Raji (cell line): ENCODE results near the gene P2RX6.

Source experiments
- POLR2A ChIP-seq: IDR thresholded peaks from 2 replicates; pipeline ENCODE4 v1.6.1; 2011; ENCODE audit warnings: low read depth, low read length, control low read depth; ENCODE audit not compliant: insufficient read depth

Gene P2RX6

DNA sequence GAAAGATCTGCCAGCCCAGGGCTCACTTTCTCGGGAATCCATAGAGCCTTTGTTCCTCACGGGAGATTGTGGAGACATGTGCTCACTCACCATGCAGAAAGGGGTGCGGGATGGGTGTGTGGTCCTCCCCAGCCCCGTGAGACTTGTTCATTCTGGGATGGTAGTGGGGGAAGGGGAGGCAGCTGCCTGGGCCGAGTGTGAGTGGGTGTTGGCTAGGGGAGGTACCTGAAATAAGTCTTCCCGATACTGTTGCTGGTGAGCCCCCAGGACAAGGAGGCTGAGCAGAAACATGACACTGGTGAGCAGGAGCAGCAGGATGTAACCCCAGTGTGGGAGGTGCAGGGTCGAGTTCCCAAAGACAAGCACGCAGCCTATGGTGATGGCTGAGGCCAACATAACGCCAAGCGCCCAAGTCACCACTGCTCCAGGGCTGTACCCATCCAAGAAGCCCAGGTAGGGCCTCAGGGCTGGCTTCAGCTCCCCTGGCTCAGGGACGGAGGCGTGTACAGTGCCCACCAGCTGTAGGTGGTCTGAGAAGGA is 14.6 kb downstream of the P2RX6 start:
- no peak for TF ChIP-seq POLR2A

- TF ChIP-seq POLR2A, result no peak
Measured at GRCh38 chr22:21030032-21030431, 15.1 kb downstream of the P2RX6 start.

GRCh38 chr22:21030621-21031544 is 15.9 kb downstream of the P2RX6 start:
- TF ChIP-seq POLR2A, result no peak

- no peak for TF ChIP-seq POLR2A
Measured at GRCh38 chr22:21031545-21032036, 16.6 kb downstream of the P2RX6 start.

GRCh38 chr22:21032037-21032867 is 17.3 kb downstream of the P2RX6 start, which contains the start of gene SLC7A4:
TSS of gene SLC7A4 (minus strand) at chr22:21032561. CDS start at chr22:21031812, 749 bp downstream.
- TF ChIP-seq POLR2A, result no peak

GRCh38 chr22:21032868-21033688 is 18.1 kb downstream of the P2RX6 start:
- TF ChIP-seq POLR2A, result no peak

GRCh38 chr22:21033895-21034294 is 18.9 kb downstream of the P2RX6 start:
- TF ChIP-seq POLR2A, result no peak

DNA sequence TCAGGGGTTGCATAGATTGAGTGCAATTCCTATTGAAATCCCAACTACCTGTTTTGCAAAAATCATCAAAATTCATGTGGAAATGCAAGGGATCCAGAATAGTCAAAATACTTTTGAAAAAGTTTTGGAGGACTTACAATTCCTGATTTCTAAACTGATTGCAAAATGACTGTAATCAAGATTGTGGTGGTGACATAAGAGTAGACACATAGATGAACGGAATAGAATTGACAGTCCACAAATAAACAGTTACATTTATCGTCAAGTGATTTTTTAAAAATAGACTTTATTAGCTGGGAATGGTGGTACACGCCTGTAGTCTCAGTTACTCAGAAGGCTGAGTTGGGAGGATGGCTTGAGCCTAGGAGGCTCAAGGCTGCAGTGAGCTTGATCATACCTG is 20.0 kb downstream of the P2RX6 start:
- no peak for TF ChIP-seq POLR2A

- TF ChIP-seq POLR2A, result no peak
Measured at GRCh38 chr22:21038405-21038804, 23.4 kb downstream of the P2RX6 start.

- TF ChIP-seq POLR2A, result no peak
Measured at GRCh38 chr22:21041937-21042336, 27.0 kb downstream of the P2RX6 start.

GRCh38 chr22:21042978-21043859 is 28.3 kb downstream of the P2RX6 start:
- TF ChIP-seq POLR2A, result no peak

DNA sequence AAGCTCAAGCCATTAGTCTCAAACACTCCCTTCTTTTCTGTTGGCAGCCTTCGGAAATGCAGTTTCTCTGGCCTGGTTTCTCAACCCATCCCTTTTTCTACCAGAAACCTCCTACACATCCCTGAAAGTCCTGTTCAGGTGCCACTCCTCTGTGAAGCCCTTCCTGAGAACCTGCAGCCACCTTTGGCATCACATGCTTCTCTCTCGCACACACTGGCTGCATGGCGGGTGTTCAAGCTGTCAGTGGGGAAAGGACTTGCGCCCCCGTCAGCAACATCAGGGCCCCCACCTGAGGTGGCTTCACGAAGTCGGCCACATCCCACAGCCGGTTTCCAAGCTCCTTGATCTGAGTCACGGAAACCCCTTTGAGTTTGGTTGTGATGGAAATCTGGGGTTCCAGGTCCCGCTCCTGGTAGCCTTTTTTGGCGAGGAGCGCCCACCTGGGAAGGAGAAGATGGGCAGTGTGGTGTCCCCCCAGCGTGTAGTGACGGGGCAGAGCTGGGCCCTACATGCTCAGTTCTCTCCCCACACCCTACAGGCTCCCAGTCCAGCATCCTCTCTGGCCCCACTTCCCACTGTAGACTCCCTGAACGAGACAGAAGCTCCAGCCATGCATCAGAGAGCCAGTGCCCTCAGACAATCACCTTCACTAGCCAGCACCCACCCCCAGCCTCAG is 29.0 kb downstream of the P2RX6 start:
- TF ChIP-seq POLR2A, result no peak
